GM19324 (cell line): ENCODE measurements around the gene CKMT1A.

ENCODE experiments used
- ATAC-seq: cut with Tn5 transposase; IDR thresholded peaks from one replicate; pipeline ENCODE4 v1.9.1; 2021; ENCODE audit warnings: mild to moderate bottlenecking, moderate library complexity; ENCODE audit not compliant: unreplicated experiment, low FRiP score

The CKMT1A gene

GRCh38 chr15:43746903-43747309 is 53.2 kb downstream of the CKMT1A start:
- peak; percentile 21 for ATAC-seq

- ATAC-seq: no peak
These were observed 54.7 kb downstream of the CKMT1A start for GRCh38 chr15:43748376-43748775.
